HG03354 (cell line): ENCODE results near the gene HLX.

Source experiments
- ATAC-seq: cut with Tn5 transposase; IDR thresholded peaks from one replicate; pipeline ENCODE4 v1.9.1; 2021; ENCODE audit warnings: mild to moderate bottlenecking; ENCODE audit not compliant: unreplicated experiment, poor library complexity, severe bottlenecking

HLX gene

DNA sequence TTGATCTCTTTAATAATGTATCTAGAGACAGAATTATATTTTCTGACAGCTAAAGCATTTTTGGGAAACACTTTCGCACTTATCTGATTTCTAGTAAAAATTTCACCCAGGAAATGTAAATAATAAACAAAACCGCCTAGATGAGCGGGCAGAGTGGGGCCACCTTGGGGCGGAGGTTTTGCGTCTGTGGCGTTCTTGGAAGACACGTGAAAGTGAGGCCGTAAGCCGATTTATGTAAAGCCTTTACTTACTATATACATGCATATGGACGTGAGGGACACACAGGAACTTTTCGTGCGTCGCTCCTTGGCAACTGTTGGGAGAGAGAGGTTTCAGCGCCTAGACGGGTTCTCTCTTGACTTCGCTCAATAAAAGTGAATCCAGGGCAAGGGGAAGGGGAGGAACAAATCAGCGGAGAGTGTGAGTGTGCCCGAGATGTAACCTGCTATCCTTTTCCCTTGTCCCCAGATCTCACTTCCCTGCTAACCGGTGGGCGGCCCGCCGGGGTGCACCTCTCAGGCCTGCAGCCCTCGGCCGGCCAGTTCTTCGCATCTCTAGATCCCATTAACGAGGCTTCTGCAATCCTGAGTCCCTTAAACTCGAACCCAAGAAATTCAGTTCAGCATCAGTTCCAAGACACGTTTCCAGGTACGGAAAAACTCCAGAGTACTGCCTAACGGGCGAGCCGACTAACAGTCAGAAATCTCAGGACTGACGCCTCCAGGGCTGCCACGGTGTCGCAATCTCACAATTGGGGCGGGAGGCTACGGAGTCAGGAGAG lies 1.7 kb downstream of the HLX start:
- ATAC-seq: no peak

DNA sequence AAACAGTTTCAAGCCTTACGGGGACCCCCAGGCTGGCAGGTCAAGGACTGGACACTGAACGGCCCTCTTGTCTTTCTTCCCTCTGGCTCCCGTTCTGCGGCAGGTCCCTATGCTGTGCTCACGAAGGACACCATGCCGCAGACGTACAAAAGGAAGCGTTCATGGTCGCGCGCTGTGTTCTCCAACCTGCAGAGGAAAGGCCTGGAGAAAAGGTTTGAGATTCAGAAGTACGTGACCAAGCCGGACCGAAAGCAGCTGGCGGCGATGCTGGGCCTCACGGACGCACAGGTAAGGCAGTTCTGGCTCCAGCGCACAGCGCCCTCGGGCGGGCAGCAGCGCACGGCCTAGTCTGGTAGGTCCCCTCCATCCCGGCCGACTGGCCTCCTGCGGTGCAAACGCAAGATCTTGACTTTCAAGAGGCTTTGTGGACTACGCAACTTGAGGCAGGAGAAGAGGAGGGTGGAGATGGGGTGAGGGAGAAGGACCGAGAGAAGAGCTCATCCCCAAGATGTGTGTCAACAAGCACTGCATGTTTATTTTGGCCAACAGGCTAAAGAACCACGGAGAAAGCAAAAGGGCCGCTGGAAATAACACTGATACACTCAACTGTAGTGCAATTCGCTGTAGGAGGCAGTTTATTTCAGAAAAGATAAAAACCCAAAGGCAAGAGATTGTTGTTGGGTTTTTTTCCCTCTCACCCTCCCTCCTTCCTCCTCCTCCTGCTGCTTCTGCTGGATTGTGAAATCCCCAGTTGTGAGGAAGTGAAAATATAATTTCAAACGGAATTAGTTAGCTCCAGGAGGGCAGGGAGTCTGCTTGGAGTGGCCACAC lies 3.0 kb downstream of the HLX start:
- no peak for ATAC-seq

DNA sequence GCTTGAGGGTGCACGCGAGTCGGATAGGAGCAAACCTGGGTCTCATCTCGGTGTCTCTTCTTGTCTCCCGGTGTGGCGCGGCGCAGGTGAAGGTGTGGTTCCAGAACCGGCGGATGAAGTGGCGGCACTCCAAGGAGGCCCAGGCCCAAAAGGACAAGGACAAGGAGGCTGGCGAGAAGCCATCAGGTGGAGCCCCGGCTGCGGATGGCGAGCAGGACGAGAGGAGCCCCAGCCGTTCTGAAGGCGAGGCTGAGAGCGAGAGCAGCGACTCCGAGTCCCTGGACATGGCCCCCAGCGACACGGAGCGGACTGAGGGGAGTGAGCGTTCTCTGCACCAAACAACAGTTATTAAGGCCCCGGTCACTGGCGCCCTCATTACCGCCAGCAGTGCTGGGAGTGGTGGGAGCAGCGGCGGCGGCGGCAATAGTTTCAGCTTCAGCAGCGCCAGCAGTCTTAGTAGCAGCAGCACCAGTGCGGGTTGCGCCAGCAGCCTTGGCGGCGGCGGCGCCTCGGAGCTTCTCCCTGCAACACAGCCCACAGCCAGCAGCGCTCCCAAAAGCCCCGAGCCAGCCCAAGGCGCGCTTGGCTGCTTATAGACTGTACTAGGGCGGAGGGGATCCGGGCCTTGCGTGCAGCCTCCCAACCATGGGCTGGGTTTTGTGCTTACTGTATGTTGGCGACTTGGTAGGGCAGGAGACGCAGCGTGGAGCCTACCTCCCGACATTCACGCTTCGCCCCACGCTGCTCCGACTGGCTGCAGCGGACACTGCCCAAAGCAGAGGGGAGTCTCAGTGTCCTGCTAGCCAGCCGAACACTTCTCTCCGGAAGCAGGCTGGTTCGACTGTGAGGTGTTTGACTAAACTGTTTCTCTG lies 5.1 kb downstream of the HLX start:
- ATAC-seq: no peak

DNA sequence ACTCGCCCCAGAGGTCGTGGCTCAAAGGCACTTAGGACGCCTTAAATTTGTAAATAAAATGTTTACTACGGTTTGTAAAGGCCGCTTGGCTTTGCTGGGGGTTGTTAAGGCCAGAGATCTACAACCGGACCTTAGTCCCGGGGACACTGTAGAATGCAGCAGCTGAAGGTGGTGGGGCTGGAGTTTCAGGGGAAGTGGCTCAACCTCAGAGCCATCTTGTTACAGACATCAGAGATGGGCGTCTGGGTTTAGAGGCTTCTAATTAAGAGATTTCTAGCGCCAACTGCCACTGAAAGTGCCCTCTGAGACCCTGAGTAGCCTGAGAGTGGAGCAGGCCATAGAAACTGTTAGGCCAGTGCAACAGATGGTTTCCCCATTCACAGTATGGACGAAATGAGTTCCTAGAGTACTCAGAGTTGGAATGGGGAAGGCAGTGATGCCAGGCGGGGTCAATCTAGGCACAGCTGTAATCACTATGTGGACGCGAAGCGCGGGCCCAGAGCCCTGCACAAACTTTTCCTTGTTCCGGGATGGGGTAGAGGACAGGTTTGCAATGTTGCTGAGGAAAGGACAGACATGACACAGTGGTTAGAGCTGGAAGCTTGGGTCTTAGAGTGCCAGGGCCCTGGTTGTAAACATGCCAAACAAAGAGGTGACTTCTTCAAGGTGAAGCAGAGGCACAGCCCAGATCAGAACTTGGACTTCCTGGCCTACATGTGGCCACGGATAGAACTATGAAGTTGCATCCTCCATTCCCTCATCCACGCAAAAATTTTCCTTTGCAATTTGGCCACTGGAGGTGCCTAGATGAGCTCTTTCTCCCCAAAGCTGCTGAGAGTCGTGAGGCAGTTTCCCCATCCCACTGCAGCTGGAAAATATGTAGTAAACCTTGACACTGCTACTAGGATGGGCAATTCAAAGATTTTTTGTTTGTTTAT lies 6.0 kb downstream of the HLX start:
- ATAC-seq: no peak

DNA sequence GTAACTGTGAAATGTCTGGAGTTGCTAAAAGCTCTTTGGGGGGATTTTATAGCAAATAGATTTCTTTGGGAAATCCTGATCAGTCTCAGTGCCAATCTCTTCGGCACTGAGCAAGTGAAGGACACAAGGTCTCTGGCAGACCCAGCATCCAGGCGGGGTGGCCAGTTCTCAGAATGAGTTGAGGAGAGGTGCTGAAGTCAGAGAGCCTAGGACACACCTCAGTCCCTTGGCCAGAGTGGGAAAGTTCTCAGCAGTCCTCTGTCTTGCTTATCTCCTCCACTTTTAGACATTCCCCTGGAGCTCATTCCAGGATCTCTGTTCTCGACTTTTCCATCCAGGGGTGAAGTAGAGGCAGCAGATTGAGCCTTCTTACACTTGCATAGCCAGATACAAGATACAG lies 6.7 kb downstream of the HLX start:
- no peak for ATAC-seq

DNA sequence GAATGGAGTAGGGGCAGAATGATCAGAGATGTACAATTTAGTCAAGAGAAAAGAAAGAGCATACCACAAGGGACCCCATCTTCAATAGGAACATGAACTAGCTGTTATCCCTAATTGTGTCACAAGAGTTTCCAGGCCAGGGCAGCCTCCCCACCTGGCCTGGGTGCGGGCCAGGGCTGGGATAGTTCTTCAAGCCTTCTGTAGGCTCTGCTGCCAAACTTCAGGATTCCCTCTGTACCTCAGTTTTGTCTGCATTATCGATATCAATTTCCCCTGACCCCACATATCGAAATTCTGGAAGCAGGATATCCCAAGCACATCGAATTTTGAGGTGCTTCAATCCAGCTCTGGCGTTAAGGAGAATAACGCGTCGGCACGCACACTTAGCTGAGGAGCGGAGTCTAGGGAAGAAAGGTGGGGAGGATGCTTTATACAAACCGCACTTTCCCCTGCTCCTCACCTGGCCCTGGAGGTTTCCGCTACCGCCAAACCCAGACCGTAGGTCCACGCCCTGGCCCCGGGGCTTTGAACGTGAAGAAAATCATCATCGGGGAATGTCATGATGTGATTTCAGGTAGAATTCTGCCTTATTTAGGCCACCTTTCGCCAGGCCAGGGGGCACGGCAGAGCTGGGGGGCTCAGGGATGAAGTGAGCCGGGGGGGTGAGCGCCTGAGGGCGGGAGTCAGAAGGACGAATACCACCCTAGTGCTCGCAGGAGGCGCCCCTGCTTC lies 7.4 kb downstream of the HLX start:
- ATAC-seq: no peak

DNA sequence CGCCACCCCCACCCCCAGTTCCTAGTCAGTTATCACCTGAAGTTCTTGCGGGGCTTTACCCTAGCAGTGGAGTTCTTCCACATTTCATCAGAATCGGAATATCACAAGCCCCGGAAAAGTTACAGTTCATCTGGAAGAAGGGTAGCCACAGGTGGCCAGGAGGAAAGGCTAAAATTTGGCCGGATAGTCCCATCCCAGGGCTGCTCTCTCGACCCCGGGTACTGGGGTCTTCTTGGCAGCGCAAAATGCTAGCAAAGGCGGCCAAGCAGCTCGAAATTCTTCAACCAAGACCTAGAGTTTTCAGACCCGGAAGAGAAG lies 7.9 kb downstream of the HLX start:
- no peak for ATAC-seq

DNA sequence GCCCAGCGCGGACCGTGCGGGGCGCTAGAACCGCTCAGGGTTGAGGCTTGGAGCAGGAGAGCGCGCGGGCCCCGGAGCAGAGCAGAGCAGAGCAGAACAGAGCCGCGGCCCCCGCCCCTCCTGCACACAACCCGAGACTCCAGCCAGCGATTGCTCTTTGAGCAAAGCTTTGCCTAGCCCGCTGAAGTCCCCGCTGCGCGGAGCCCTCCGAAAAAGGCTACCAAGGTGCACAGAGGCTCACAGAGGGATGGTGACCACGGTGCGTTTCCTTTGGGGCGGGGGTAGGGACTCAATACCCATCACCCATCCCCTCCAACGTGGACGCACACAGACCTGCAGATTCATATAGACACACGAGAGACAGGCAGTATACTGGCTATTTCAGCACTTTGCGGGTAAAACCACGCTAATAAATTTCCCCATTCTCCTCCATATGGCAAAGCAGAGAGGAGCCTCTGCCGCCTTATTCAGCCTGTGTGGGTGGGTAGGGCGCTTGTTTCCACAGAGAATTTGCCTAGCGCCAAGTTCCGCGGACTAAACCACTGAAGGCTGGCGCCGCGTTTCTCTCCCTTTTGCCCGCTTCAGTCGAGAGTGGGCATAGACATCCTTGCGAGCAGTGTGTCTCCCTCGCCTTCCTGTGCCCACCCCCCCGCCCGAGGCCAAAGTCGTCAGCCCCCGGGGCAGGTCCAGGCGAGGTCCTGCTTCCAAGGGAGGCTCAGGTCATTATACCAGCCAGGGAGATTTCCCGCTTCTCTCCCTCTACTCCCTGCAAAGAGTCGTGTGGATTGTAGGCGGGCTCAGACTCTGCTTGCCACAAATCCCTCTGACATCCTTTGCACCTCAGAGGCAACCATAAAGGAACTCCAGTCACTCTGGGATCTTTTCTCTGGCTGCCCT lies 8.5 kb downstream of the HLX start:
- ATAC-seq: no peak

DNA sequence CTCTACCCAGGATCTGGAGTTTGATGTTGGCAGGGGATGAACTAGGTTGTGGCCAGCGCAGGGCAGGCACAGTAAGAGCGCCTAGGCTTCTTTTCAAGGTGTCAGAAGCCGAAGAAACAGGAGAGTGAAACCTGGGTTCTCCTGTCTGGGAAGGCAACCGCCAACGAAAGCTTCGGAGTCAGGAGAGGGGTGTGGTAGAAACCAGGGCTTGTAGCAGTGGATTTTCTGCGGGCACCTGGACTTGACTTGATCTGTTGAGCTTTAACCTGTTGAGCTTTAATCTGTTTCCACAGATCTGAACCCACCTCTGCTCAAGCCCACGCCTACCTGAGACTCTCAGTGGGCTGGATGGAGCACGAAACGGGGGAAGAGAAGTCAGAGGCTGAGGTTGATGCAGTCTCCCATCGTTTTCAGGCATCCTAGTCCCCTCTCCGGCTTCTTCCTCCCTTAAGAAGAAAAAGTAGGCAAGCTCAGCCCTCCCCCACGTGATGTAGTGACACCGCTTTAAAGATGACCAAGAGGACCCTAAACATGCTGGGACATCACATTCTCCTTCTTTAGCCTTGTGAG lies 9.3 kb downstream of the HLX start:
- ATAC-seq: no peak

DNA sequence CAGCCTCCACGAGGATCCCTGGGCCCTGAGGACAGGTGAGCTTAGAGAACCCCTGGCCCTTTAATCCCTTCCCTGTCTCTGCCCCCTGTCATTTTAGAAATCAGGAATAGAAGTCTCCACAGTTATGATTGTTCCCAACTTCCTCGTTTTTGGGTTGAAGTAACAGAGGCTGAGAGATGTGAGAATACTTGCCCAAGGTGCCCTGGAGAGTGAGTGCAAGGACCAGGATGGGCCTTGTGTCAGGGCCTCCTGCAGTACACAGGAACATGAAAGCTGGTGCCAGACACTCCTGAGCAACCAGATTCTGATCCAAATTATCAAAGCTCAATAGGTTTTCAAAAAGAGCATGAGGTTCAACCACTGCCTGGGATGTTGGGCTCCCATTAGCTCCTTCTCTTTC lies 10.1 kb downstream of the HLX start:
- no peak for ATAC-seq

DNA sequence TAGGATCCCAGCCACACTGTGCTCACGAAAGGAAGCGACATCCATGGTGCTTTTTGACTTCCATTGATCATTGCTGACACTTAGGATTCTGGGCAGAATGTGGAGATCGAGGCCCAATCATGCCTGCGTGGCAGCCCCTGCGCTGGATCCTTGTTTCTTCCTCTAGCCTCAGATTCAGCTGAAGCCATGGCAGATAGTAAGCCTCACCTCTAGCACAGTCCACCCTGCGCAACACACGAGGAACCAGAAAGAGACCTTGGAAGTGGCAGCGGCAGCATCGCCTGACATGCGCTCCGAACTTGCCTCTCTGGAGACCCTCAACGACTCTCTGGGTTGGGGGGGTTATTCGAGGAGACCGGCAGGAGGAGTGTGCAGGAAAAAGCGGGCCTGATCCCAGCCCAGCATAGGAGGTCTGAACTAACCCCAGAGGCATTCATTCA lies 10.6 kb downstream of the HLX start:
- ATAC-seq: no peak

DNA sequence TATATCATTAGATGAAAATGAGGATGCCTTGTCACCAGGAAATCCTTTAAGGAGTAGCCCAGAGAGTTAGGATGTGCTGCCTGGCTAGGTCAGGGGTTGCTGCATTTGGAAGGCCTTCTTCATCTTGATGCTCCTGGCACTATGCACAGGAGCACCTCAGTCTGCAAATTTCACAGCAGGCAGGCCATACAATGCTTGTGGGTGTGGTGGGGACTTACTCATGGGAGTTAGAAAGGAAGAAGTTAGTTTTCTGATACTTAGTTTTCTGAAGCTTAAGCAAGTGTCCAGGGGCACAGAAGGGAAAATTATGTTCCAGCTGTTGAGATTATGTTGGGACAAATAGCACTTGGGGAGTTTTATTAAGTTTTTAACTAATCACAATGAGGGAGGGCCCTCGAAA lies 11.4 kb downstream of the HLX start:
- no peak for ATAC-seq

DNA sequence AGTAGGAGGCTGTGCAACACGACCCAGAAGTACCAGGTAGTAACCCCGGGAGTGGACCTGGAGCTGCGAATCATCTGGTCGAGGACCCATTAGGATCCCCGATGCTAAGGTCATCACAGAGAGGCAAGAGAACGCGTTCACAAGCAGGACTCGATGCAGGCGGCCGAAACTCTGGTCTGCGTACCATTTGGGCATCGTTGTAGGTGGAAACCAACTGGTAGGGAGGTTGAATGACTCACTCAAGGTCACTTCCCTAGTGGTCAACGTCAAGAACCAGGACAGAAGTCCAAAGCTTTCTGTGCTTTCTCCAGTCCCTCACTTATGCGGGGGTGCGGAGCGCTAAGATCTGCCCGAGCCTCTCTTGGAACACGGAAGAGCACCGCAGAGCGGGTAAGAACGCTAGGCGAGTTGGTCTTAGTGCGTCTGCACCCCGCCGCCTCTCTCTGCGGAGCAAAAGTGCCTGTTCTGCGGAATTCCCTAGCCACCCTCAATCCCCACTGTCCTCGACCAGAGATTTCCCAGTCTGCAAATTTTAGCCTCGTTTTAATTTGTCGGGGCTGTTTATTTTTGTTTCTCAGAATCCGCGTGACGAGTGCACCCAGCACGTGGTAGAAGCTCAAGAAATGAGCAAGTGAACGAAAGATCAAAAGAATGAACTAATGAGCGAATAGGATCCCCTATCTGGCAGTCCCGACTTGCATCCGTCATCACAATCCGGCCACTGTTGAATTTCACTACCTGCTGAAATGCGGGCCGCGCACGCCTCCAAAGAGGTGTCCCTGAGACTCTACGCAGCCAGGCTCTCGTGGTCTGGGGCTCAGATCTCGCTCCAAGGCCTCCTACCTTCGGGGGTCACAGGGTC lies 12.2 kb downstream of the HLX start:
- ATAC-seq: no peak

DNA sequence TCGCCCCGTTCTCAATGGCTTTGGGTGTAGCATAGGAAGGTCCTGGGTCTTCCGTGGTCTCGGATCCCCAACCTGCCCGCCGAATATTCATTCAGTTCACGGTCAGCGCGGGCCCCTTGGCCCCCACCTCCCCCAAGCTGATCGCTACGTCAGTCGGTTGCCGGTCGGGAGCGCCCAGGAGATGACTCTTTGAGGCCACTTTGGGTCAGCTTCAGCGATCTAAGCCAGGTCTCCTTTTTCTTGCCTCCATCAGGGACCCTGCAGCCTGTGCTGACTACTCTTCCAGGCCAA lies 12.8 kb downstream of the HLX start:
- ATAC-seq: no peak

DNA sequence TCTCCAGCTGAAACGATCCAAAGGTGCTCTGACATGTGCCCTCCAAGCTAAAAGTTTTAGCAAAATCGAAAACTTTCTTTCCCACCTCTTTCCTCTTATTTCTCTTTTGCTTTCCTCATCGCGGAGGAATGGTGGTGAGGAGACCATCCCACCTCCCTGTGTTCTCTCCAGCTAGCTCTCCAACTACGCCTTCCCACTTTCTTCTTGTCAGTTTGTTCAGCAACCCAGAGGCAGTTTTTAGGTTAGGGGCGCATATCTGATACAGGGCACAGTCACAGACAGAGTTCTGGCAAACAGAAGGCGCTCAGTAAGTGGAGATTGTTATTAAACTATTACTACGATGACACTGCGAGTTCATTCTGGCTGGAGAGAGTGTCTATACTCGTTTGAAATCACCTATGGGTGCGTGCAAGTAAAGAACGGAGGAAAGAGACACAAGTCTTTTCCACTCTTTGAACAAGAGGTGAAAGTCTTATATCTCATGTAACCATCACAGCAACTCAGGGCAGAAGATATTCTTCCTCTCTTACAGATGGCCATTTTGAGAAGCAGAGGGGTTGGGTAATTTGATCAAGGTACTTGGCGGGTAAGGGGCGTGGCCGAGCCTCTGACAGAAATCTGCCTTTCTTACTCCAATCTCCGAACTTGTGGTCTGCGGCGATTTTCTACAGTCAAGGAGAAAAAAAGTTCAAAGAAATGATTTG lies 13.9 kb downstream of the HLX start:
- no peak for ATAC-seq

DNA sequence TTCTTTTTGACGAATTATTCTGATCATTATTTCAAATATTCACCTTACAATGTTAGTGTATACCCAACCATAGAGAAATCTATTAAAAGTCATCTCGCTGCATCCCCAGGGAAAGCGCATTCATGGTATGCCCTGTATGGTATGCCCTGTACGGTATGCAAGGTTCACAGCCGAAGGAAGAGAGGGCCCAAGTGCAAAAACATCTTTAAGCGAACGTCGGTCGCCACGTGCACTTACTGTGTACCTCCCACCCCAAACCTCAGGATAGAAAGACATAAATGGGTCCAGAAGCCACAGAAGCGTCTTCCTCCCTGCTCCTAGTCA lies 14.4 kb downstream of the HLX start:
- ATAC-seq: no peak
